DOHH2 (cell line): ENCODE results near the gene ETS1.

Source experiments
- H3F3A ChIP-seq: fragments of 200-600 bp; sonication (generic), shearing (Covaris generic); 2 replicates; pipeline ENCODE4 v1.6.0; 2016; ENCODE audit warnings: antibody characterized with exemption, mild to moderate bottlenecking; ENCODE audit not compliant: control insufficient read depth, insufficient read depth
- H3K27ac ChIP-seq: fragments of 200-600 bp; sonication (generic); 2 replicates; pipeline ENCODE4 v1.5.1; 2014; ENCODE audit warnings: low read depth, mild to moderate bottlenecking, low read length, moderate library complexity
- H3K27me3 ChIP-seq: fragments of 200-600 bp; sonication (generic); 2 replicates; pipeline ENCODE4 v1.6.1; 2014; ENCODE audit warnings: mild to moderate bottlenecking, low read length, mixed read lengths; ENCODE audit not compliant: control insufficient read depth
- H3K36me3 ChIP-seq: fragments of 200-600 bp; sonication (generic); 2 replicates; pipeline ENCODE4 v1.6.1; 2014; ENCODE audit warnings: mild to moderate bottlenecking, low read length, moderate library complexity, mixed read lengths; ENCODE audit not compliant: control insufficient read depth
- H3K4me1 ChIP-seq: fragments of 200-600 bp; sonication (generic); 2 replicates; pipeline ENCODE4 v1.6.1; 2014; ENCODE audit warnings: mild to moderate bottlenecking, low read length, mixed read lengths; ENCODE audit not compliant: control insufficient read depth
- H3K4me2 ChIP-seq: fragments of 200-600 bp; sonication (generic); 2 replicates; pipeline ENCODE4 v1.6.0; 2014; ENCODE audit warnings: mild to moderate bottlenecking, low read length, moderate library complexity
- H3K4me3 ChIP-seq: fragments of 200-600 bp; sonication (generic); 2 replicates; pipeline ENCODE4 v1.5.1; 2014; ENCODE audit warnings: mild to moderate bottlenecking, low read length, mixed read lengths
- H3K79me2 ChIP-seq: fragments of 200-600 bp; sonication (generic); 2 replicates; pipeline ENCODE4 v1.6.1; 2014; ENCODE audit warnings: mild to moderate bottlenecking, low read length, mixed read lengths; ENCODE audit not compliant: control insufficient read depth
- H3K9me2 ChIP-seq: fragments of 200-600 bp; sonication (generic); replicated peaks from 2 replicates; pipeline ENCODE4 v1.6.1; 2014; ENCODE audit warnings: mild to moderate bottlenecking, low read length, mixed read lengths; ENCODE audit not compliant: control insufficient read depth
- H3K9me3 ChIP-seq: fragments of 200-600 bp; sonication (generic); 2 replicates; pipeline ENCODE4 v1.6.1; 2014; ENCODE audit warnings: antibody characterized with exemption, low read length, mixed read lengths; ENCODE audit not compliant: control insufficient read depth, insufficient read depth
- H4K20me1 ChIP-seq: fragments of 200-600 bp; sonication (generic); 2 replicates; pipeline ENCODE4 v1.6.0; 2014; ENCODE audit warnings: low read depth, mild to moderate bottlenecking, antibody characterized with exemption, low read length, moderate library complexity; ENCODE audit not compliant: control insufficient read depth, insufficient read depth
- CTCF ChIP-seq: fragments of 200-600 bp; sonication (generic); IDR thresholded peaks from one replicate; pipeline ENCODE4 v1.5.1; 2014; ENCODE audit warnings: antibody characterized with exemption, mild to moderate bottlenecking, low read depth, low read length; ENCODE audit not compliant: poor library complexity, severe bottlenecking
- EZH2phosphoT487 ChIP-seq: fragments of 200-600 bp; sonication (generic); IDR thresholded peaks from 2 replicates; pipeline ENCODE4 v1.6.1; 2017; ENCODE audit warnings: borderline replicate concordance, mild to moderate bottlenecking, antibody characterized with exemption, low read length, moderate library complexity, mixed read lengths

The ETS1 gene

GRCh38 chr11:128528294-128528693 lies 59.1 kb downstream of the ETS1 start:
- Histone ChIP-seq H3K4me1 (peaks cover 74% of the 10 kb centered on the region), H3F3A (no peaks in the 10 kb centered on the region), H3K27ac (no peak overlapping the region), H3K9me3 (no peaks in the 10 kb centered on the region), H3K4me3 (peak overlapping the region; percentile 3; the same call in 1 of the 2 replicates), H3K36me3 (no peaks in the 10 kb centered on the region), H3K79me2 (peaks cover 3% of the 10 kb centered on the region; the same call in 1 of the 2 replicates), H3K4me2 (peak overlapping the region; percentile 50), H3K27me3 (no peaks in the 10 kb centered on the region), H4K20me1 (no peaks in the 10 kb centered on the region), H3K9me2 (no peaks in the 10 kb centered on the region)
- no peak for TF ChIP-seq CTCF
- no peak for TF ChIP-seq EZH2phosphoT487

- H3K9me2 ChIP-seq, result no peaks in the 10 kb centered on the region
Measured at GRCh38 chr11:128527046-128527445, 60.3 kb downstream of the ETS1 start.

GRCh38 chr11:128525411-128526243 lies 61.7 kb downstream of the ETS1 start:
- peak overlapping the region; percentile 15; the same call in 1 of the 2 replicates for H3K4me2 ChIP-seq
- H3K27ac ChIP-seq, result 0 out of 2 replicates have a peak overlapping the region, but pooled peaks have one; percentile 3
- H3K4me3 ChIP-seq, result no peak overlapping the region

More at GRCh38 chr11:128527046-128527445, 60.3 kb downstream of the ETS1 start:
- H3F3A ChIP-seq, result no peaks in the 10 kb centered on the region; the same call in 1 of the 2 replicates
- no peaks in the 10 kb centered on the region for H4K20me1 ChIP-seq
- no peak overlapping the region for H3K4me3 ChIP-seq
- H3K27ac ChIP-seq, result no peak overlapping the region
- peaks cover 13% of the 10 kb centered on the region for H3K79me2 ChIP-seq
- peak overlapping the region; percentile 50 for H3K4me2 ChIP-seq
- peaks cover under 1% of the 10 kb centered on the region; the same call in 1 of the 2 replicates for H3K36me3 ChIP-seq
- H3K9me3 ChIP-seq, result no peaks in the 10 kb centered on the region
- H3K4me1 ChIP-seq, result peaks cover 83% of the 10 kb centered on the region
- no peak for TF ChIP-seq EZH2phosphoT487
- TF ChIP-seq CTCF, result no peak
- no peaks in the 10 kb centered on the region for H3K27me3 ChIP-seq

More at GRCh38 chr11:128525411-128526243, 61.7 kb downstream of the ETS1 start:
- Histone ChIP-seq H3K36me3 (peaks cover 14% of the 10 kb centered on the region), H3K27me3 (no peaks in the 10 kb centered on the region), H3K4me1 (peaks cover 75% of the 10 kb centered on the region), H3K79me2 (peaks cover 27% of the 10 kb centered on the region), H3K9me2 (no peaks in the 10 kb centered on the region), H4K20me1 (no peaks in the 10 kb centered on the region), H3F3A (peaks cover 2% of the 10 kb centered on the region; the same call in 1 of the 2 replicates), H3K9me3 (no peaks in the 10 kb centered on the region)
- no peak for TF ChIP-seq CTCF
- no peak for TF ChIP-seq EZH2phosphoT487
